GM12878 (cell line): ENCODE measurements around the gene ZBED2. TPM values are rescaled to one million over a fixed set of nuclear protein-coding genes. Genes with fewer than 3 reads are reported as not detected.

Experiments
- ATAC-seq: fragments of 200-7000 bp; cut with Tn5 transposase; 3 replicates; pipeline ENCODE4 v1.9.1; 2020; ENCODE audit warnings: mild to moderate bottlenecking, moderate library complexity
- BruUV-seq: library from RNA; stranded (reverse); fragments of 400-500 nt; replicated peaks from 2 replicates; lab custom pipeline; 2021; lab: Mats Ljungman, UMichigan
- CTCF ChIA-PET: fragments of 300-600 bp; sonication (Branson Sonifier 250); formaldehyde crosslinking; extraction: SDS; loops from one replicate; lab custom pipeline; 2021; ENCODE audit warnings: inconsistent platforms; lab: Yijun Ruan, JAX
- POLR2A ChIA-PET: fragments of 350-600 bp; formaldehyde crosslinking; extraction: SDS; loops from one replicate; lab custom pipeline; 2021; ENCODE audit warnings: inconsistent platforms; lab: Charles Lee
- RAD21 ChIA-PET: fragments of 300-600 bp; sonication (Branson Sonifier 250); formaldehyde crosslinking; loops from one replicate; lab custom pipeline; 2023; ENCODE audit warnings: antibody characterized with exemption; ENCODE audit not compliant: unreplicated experiment; lab: Charles Lee
- SMC1A ChIA-PET: fragments of 300-600 bp; sonication (Branson Sonifier 250); formaldehyde crosslinking; loops from one replicate; lab custom pipeline; 2023; ENCODE audit not compliant: unreplicated experiment, uncharacterized antibody; lab: Charles Lee
- DNase-seq: peaks from one replicate; pipeline ENCODE4 v3.0.0-alpha.2; 2011; ENCODE audit warnings: low read depth, low spot score
- FAIRE-seq: peaks from 3 replicates; lab custom pipeline; 2011; peaks lifted over from hg19 to GRCh38; lab: Jason Lieb, UNC
- H2AFZ ChIP-seq: 2 replicates; pipeline ENCODE4 v1.6.0; 2011; ENCODE audit warnings: low read depth, low read length, control low read depth; ENCODE audit not compliant: control insufficient read depth
- H3K27ac ChIP-seq: 2 replicates; pipeline ENCODE4 v1.5.1; 2011; ENCODE audit warnings: control low read depth; ENCODE audit not compliant: control insufficient read depth, insufficient read depth
- H3K27me3 ChIP-seq, 2 experiments: replicated peaks in 1 of 2; 2 replicates each; pipeline versions ENCODE4 v1.6.0 to v1.6.1; 2011; ENCODE audit warnings: low read length in 1 of 2; ENCODE audit not compliant: control insufficient read depth in 2 of 2, insufficient read depth in 2 of 2
- H3K36me3 ChIP-seq, 2 experiments: 2 replicates each; pipeline ENCODE4 v1.5.1; 2011; ENCODE audit warnings: low read length in 1 of 2; ENCODE audit not compliant: control insufficient read depth in 2 of 2, insufficient read depth in 2 of 2
- H3K4me1 ChIP-seq: 2 replicates; pipeline ENCODE4 v1.6.1; 2011; ENCODE audit warnings: mild to moderate bottlenecking, low read length, moderate library complexity, mixed read lengths; ENCODE audit not compliant: control insufficient read depth, insufficient read depth
- H3K4me2 ChIP-seq: 2 replicates; pipeline ENCODE4 v1.6.0; 2011; ENCODE audit warnings: control low read depth; ENCODE audit not compliant: control insufficient read depth, insufficient read depth
- H3K4me3 ChIP-seq: fragments of 200-600 bp; sonication (generic); 2 replicates; pipeline ENCODE4 v1.5.1; 2016
- H3K79me2 ChIP-seq: 2 replicates; pipeline ENCODE4 v1.6.0; 2011; ENCODE audit warnings: low read length; ENCODE audit not compliant: control insufficient read depth, insufficient read depth
- H3K9ac ChIP-seq: 2 replicates; pipeline ENCODE4 v1.8.0; 2011; ENCODE audit warnings: low read length, control low read depth, mixed read lengths; ENCODE audit not compliant: control insufficient read depth, insufficient read depth
- H3K9me3 ChIP-seq: replicated peaks from 3 replicates; pipeline ENCODE4 v1.5.1; 2011; ENCODE audit warnings: mild to moderate bottlenecking, low read length; ENCODE audit not compliant: control insufficient read depth, insufficient read depth
- H4K20me1 ChIP-seq: 2 replicates; pipeline ENCODE4 v1.6.0; 2011; ENCODE audit not compliant: control insufficient read depth, insufficient read depth
- BMI1 ChIP-seq: fragments of 450-650 bp; IDR thresholded peaks from 2 replicates; pipeline ENCODE4 v1.6.1; 2016; ENCODE audit warnings: mild to moderate bottlenecking, moderate library complexity, borderline replicate concordance
- CHD4 ChIP-seq: fragments of 200-600 bp; sonication (generic); IDR thresholded peaks from 2 replicates; pipeline ENCODE4 v1.6.1; 2016; ENCODE audit warnings: mild to moderate bottlenecking
- EGR1 ChIP-seq, 2 experiments: IDR thresholded peaks; 1 replicate in 1 of 2; 2 replicates in 1 of 2; pipeline ENCODE4 v1.6.1; 2011 to 2012; ENCODE audit warnings: low read depth in 2 of 2, low read length in 2 of 2, borderline replicate concordance in 1 of 2, mild to moderate bottlenecking in 1 of 2, moderate library complexity in 1 of 2
- EZH2 ChIP-seq: IDR thresholded peaks from 2 replicates; pipeline ENCODE4 v1.6.1; 2012; ENCODE audit warnings: low read depth, mild to moderate bottlenecking, control low read depth, inconsistent platforms, low read length, borderline replicate concordance; ENCODE audit not compliant: control insufficient read depth
- IKZF1 ChIP-seq: fragments of 450-650 bp; conservative IDR thresholded peaks from 2 replicates; pipeline ENCODE4 v1.6.1; 2017; ENCODE audit warnings: antibody characterized with exemption, mild to moderate bottlenecking
- MXI1 ChIP-seq: fragments of 150-350 bp; IDR thresholded peaks from 2 replicates; pipeline ENCODE4 v1.6.1; 2011; ENCODE audit warnings: low read depth, mild to moderate bottlenecking, inconsistent platforms, low read length, improper control_type of control experiment
- NBN ChIP-seq: fragments of 450-650 bp; IDR thresholded peaks from 2 replicates; pipeline ENCODE4 v1.6.1; 2016
- PML ChIP-seq: IDR thresholded peaks from 2 replicates; pipeline ENCODE4 v1.6.1; 2012; ENCODE audit warnings: low read length, inconsistent platforms
- POLR2AphosphoS5 ChIP-seq: IDR thresholded peaks from 2 replicates; pipeline ENCODE4 v1.6.1; 2011; ENCODE audit warnings: mild to moderate bottlenecking, low read length, inconsistent platforms
- RBBP5 ChIP-seq: fragments of 200-600 bp; sonication (generic); conservative IDR thresholded peaks from 2 replicates; pipeline ENCODE4 v1.6.1; 2016
- SREBF1 ChIP-seq: IDR thresholded peaks from 2 replicates; pipeline ENCODE4 v1.6.1; 2012; ENCODE audit warnings: mild to moderate bottlenecking, low read length
- TARDBP ChIP-seq: IDR thresholded peaks from 2 replicates; pipeline ENCODE4 v1.6.1; 2016; ENCODE audit warnings: borderline replicate concordance
- ZNF274 ChIP-seq: IDR thresholded peaks from one replicate; pipeline ENCODE4 v1.8.0; 2011; ENCODE audit not compliant: insufficient read length, insufficient read depth
- ZNF592 ChIP-seq: fragments of 450-650 bp; IDR thresholded peaks from 2 replicates; pipeline ENCODE4 v1.6.1; 2017; ENCODE audit warnings: mild to moderate bottlenecking, moderate library complexity
- WGBS: methylation state at CpG from one replicate; pipeline ENCODE4 v1.1.6; 2016; ENCODE audit warnings: low lambda C conversion rate; ENCODE audit not compliant: insufficient replicate concordance, insufficient coverage; ENCODE audit errors: missing lambda C conversion rate; 5-methylcytosine and 5-hydroxymethylcytosine counted together
- in situ Hi-C: fragments of 300-500 bp; cut with MboI; formaldehyde crosslinking; loops from 9 replicates; pipeline ENCODE4 v1.14.3; 2018; ENCODE audit warnings: mixed read lengths
- intact Hi-C: fragments of 100-400 bp; cut with micrococcal nuclease; formaldehyde crosslinking; loops from one replicate; pipeline ENCODE4 v1.14.2; 2022; ENCODE audit not compliant: unreplicated experiment
- polyA plus RNA-seq, 11 experiments: library from polyadenylated mRNA; depleted of rRNA in 4 of 11; unstranded in 6 of 11; stranded (reverse) in 5 of 11; fragments of >200 nt; fragmentation: Nextera tagmentation in 4 of 11; fragmentation: Illumina TruSeq in 1 of 11; extraction: Ambion mirVana in 4 of 11; extraction: Trizol in 1 of 11; gene quantifications; 1 replicate in 1 of 11; 2 replicates in 10 of 11; pipeline versions ENCODE4 v1.2.1 to v1.2.3, GENCODE V29; 2011 to 2016; ENCODE audit warnings: inconsistent platforms in 2 of 11, missing spikeins in 2 of 11, low read depth in 1 of 11
- total RNA-seq, 4 experiments: library from RNA; depleted of rRNA in 3 of 4; stranded (reverse); fragments of >200 nt in 3 of 4; fragmentation: Illumina TruSeq in 1 of 4; extraction: Trizol in 1 of 4; gene quantifications; 2 replicates each; pipeline versions ENCODE4 v1.2.1 to v1.2.3, GENCODE V29; 2013 to 2021
- TF ChIP-seq, protein P1 (sequence below): fragments of 450-650 bp; IDR thresholded peaks from 2 replicates; pipeline ENCODE4 v1.6.1; 2016; ENCODE audit warnings: mild to moderate bottlenecking

Gene ZBED2
- total and polyA plus RNA-seq, 10 of the 15 experiments (the other 5 are each of a cell fraction or from before 2014, with no cell fraction given): 0.02 to 0.24 (median 0.08) TPM; not detected in 3

DNA sequence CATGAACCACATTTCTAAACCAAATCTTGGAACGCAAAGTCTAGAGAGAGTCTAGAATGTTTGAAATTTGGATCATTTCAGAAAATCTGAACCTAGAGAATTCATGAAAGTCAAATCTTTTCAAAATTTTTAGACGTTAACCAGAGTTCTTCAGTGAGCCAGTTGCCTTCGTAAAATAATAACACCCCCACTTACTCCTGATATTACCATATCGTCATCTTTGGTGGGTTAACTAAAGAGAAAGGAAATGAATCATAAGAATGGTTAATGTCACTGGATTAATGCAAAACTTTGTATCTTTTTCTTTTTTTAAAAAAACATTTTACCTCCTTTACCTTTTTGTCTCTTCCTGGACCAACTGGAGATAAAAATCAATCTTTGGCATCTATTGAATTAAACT lies 1.2 kb upstream of the ZBED2 start:
- intact Hi-C loops: no loop called here
- ChIA-PET POLR2A (no interaction called here), SMC1A (no interaction called here), RAD21 (no interaction called here), CTCF (no interaction called here)
- Histone ChIP-seq H3K9ac (no peak overlapping the region), H3K27me3 (no peaks in the 10 kb centered on the region), H3K4me2 (no peak overlapping the region), H3K9me3 (no peaks in the 10 kb centered on the region), H3K4me1 (no peaks in the 10 kb centered on the region), H3K79me2 (no peaks in the 10 kb centered on the region), H2AFZ (no peak overlapping the region), H3K27ac (no peak overlapping the region), H3K36me3 (no peaks in the 10 kb centered on the region), H4K20me1 (no peaks in the 10 kb centered on the region), H3K4me3 (no peak overlapping the region)
- WGBS: 50% methylated on average over 4 of the region's 4 CpGs
- TF ChIP-seq PML: no peak
- no peak for TF ChIP-seq RBBP5
- no peak for TF ChIP-seq CHD4
- TF ChIP-seq POLR2AphosphoS5: no peak
- no peak for TF ChIP-seq SREBF1
- TF ChIP-seq NBN: no peak
- TF ChIP-seq ZNF274: no peak
- TF ChIP-seq, protein P1, sequence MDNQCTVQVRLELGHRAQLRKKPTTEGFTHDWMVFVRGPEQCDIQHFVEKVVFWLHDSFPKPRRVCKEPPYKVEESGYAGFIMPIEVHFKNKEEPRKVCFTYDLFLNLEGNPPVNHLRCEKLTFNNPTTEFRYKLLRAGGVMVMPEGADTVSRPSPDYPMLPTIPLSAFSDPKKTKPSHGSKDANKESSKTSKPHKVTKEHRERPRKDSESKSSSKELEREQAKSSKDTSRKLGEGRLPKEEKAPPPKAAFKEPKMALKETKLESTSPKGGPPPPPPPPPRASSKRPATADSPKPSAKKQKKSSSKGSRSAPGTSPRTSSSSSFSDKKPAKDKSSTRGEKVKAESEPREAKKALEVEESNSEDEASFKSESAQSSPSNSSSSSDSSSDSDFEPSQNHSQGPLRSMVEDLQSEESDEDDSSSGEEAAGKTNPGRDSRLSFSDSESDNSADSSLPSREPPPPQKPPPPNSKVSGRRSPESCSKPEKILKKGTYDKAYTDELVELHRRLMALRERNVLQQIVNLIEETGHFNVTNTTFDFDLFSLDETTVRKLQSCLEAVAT: no peak
- no peak for TF ChIP-seq ZNF592
- no peak for TF ChIP-seq EGR1 (IDR thresholded peaks at IDR 0.05; ENCODE audit: borderline replicate concordance in 1 of 2, low read depth in 2 of 2, low read length in 2 of 2)
- TF ChIP-seq TARDBP: no peak
- TF ChIP-seq BMI1: no peak
- TF ChIP-seq EZH2: no peak
- no peak for TF ChIP-seq MXI1
- TF ChIP-seq IKZF1: no peak
- DNase-seq (no peak), ATAC-seq (no peak), FAIRE-seq (no peak)
- no TSS peak for BruUV-seq
- in situ Hi-C loops: no loop called here
